Ovary (tissue), 3 donors: ENCODE measurements around the gene ATP1A2.

Experiments
- CTCF ChIP-seq, 3 donors: fragments of 450-650 bp in 2 of 3; fragments of 200-600 bp in 1 of 3; IDR thresholded peaks; one replicate each; pipeline versions ENCODE4 v1.5.1 to v1.8.0; 2016 to 2022; ENCODE audit warnings: antibody characterized with exemption in 3 of 3, mild to moderate bottlenecking in 1 of 3
- EP300 ChIP-seq: sonication (generic); formaldehyde crosslinking; IDR thresholded peaks from one replicate; pipeline ENCODE4 v1.6.1; 2017; ENCODE audit warnings: antibody characterized with exemption
- POLR2A ChIP-seq: fragments of 450-650 bp; IDR thresholded peaks from one replicate; pipeline ENCODE4 v1.6.1; 2017; ENCODE audit warnings: antibody characterized with exemption, mild to moderate bottlenecking, moderate library complexity
- donor health status: DM: no; HTN: no; CAD: no.

- TF ChIP-seq CTCF (IDR thresholded peaks at IDR 0.05) (no peak), POLR2A (no peak), EP300 (no peak)
Observed at GRCh38 chr1:160127381-160127780, 11.8 kb downstream of the ATP1A2 start.
